ENCODE results near the gene KSR1. TPM values are rescaled to one million over a fixed set of nuclear protein-coding genes. Genes with fewer than 3 reads are reported as not detected.

Gene KSR1
- total and polyA plus RNA-seq, 10 of the 15 experiments (the other 5 are each of a cell fraction or from before 2014, with no cell fraction given) = 0.97 to 66.6 (median 22.9) TPM

DNA sequence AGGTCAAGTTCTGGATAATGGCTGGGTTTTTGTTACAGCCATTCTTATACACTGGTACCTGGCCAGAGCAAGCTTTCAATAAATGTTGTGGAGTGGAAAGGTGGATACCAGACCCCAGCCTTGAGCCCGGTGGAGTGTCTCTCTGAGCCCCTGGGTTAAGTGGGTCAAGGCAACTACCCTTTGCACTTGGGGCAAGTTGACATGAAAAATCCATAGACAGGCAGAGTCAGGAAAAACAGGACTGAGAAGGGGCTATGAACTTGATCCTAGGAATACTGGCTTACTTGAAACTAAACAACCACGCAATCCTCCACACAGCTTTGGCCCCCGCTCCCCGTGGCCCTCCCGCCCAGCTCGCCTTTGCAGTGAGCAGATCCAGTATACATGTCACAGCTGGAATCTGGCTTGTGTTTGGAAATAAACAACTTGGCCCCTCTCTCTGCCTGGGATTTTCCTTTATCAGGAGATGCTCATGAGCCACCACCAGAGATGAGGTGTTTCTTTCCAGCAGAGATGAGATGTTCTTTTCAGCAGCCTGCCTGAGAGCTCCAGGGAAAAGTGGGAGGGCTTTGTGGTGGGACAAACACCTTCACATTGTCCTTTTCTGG, 65.9 kb downstream of the KSR1 start:
- SMC1A ChIA-PET (ENCODE audit: uncharacterized antibody, unreplicated experiment) = interaction anchor here (0.7 to 6.3 kb wide), 6 partner anchors 9 to 280 kb away, joined by 3 to 77 read pairs (median 13); no protein-coding TSS in a partner anchor

More for the DNA sequence above, 65.9 kb downstream of the KSR1 start:
- Histone ChIP-seq H3K9ac (ENCODE audit: control insufficient read depth, insufficient read depth, low read length) (no peak overlapping the region), H3K79me2 (ENCODE audit: control insufficient read depth, insufficient read depth, low read length) (peaks cover 62% of the 10 kb centered on the region), H2AFZ (ENCODE audit: control insufficient read depth, low read depth, low read length) (no peak overlapping the region), H3K27me3 (replicated peaks in 1 of 2; ENCODE audit: control insufficient read depth in 2 of 2, insufficient read depth in 2 of 2, low read length in 1 of 2) (no peaks in the 10 kb centered on the region), H3K4me2 (ENCODE audit: control insufficient read depth, insufficient read depth) (no peak overlapping the region), H3K36me3 (ENCODE audit: control insufficient read depth in 2 of 2, insufficient read depth in 2 of 2, low read length in 1 of 2) (peaks cover 0 to 3% of the 10 kb centered on the region in 2 experiments; a peak in 1 of 4 replicates), H3K4me1 (ENCODE audit: control insufficient read depth, insufficient read depth, low read length) (peaks cover 44% of the 10 kb centered on the region), H3K4me3 (no peak overlapping the region), H4K20me1 (ENCODE audit: control insufficient read depth, insufficient read depth) (0 out of 2 replicates have a peak, but pooled peaks cover 2% of the 10 kb centered on the region), H3K27ac (ENCODE audit: control insufficient read depth, insufficient read depth) (no peak overlapping the region), H3K9me3 (replicated peaks; ENCODE audit: control insufficient read depth, insufficient read depth, low read length) (no peaks in the 10 kb centered on the region)
- CTCF ChIA-PET = interaction anchor here (1.1 to 2.5 kb wide), 3 partner anchors 11 to 77 kb away, joined by 3 to 6 read pairs (median 4); no protein-coding TSS in a partner anchor
- ATAC-seq = no peak
- intact Hi-C loops (cut with micrococcal nuclease; ENCODE audit: unreplicated experiment) (no loop called here), in situ Hi-C loops (cut with MboI) (no loop called here)
- FAIRE-seq = no peak
- no TSS peak for BruUV-seq (replicated peaks)
- RAD21 ChIA-PET (ENCODE audit: unreplicated experiment) = interaction anchor here (1.0 to 5.1 kb wide), 5 partner anchors 19 to 54 kb away, joined by 3 to 62 read pairs (median 3); no protein-coding TSS in a partner anchor
- POLR2A ChIA-PET = interaction anchor here (1.0 kb wide), 1 partner anchor 16 kb away, joined by 4 read pairs; no protein-coding TSS in a partner anchor
- WGBS (ENCODE audit: insufficient coverage, insufficient replicate concordance, low lambda C conversion rate, missing lambda C conversion rate) = 98% methylated on average over 6 of the region's 6 CpGs
- no peak for TF ChIP-seq PAX8 (IDR thresholded peaks at IDR 0.05)
- TF ChIP-seq IKZF2 (IDR thresholded peaks at IDR 0.05) = no peak
- TF ChIP-seq EZH2 (IDR thresholded peaks at IDR 0.05; ENCODE audit: borderline replicate concordance, control insufficient read depth, low read depth, low read length) = no peak
- no peak for TF ChIP-seq ZBED1 (IDR thresholded peaks at IDR 0.05; ENCODE audit: borderline replicate concordance)
- TF ChIP-seq, protein P1, sequence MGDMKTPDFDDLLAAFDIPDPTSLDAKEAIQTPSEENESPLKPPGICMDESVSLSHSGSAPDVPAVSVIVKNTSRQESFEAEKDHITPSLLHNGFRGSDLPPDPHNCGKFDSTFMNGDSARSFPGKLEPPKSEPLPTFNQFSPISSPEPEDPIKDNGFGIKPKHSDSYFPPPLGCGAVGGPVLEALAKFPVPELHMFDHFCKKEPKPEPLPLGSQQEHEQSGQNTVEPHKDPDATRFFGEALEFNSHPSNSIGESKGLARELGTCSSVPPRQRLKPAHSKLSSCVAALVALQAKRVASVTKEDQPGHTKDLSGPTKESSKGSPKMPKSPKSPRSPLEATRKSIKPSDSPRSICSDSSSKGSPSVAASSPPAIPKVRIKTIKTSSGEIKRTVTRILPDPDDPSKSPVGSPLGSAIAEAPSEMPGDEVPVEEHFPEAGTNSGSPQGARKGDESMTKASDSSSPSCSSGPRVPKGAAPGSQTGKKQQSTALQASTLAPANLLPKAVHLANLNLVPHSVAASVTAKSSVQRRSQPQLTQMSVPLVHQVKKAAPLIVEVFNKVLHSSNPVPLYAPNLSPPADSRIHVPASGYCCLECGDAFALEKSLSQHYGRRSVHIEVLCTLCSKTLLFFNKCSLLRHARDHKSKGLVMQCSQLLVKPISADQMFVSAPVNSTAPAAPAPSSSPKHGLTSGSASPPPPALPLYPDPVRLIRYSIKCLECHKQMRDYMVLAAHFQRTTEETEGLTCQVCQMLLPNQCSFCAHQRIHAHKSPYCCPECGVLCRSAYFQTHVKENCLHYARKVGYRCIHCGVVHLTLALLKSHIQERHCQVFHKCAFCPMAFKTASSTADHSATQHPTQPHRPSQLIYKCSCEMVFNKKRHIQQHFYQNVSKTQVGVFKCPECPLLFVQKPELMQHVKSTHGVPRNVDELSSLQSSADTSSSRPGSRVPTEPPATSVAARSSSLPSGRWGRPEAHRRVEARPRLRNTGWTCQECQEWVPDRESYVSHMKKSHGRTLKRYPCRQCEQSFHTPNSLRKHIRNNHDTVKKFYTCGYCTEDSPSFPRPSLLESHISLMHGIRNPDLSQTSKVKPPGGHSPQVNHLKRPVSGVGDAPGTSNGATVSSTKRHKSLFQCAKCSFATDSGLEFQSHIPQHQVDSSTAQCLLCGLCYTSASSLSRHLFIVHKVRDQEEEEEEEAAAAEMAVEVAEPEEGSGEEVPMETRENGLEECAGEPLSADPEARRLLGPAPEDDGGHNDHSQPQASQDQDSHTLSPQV (IDR thresholded peaks at IDR 0.05) = no peak
- no peak for TF ChIP-seq JUNB (IDR thresholded peaks at IDR 0.05)
- TF ChIP-seq BRCA1 (IDR thresholded peaks at IDR 0.05; ENCODE audit: low read depth, low read length) = no peak
- TF ChIP-seq, protein P2, sequence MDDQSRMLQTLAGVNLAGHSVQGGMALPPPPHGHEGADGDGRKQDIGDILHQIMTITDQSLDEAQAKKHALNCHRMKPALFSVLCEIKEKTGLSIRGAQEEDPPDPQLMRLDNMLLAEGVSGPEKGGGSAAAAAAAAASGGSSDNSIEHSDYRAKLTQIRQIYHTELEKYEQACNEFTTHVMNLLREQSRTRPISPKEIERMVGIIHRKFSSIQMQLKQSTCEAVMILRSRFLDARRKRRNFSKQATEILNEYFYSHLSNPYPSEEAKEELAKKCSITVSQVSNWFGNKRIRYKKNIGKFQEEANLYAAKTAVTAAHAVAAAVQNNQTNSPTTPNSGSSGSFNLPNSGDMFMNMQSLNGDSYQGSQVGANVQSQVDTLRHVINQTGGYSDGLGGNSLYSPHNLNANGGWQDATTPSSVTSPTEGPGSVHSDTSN (IDR thresholded peaks at IDR 0.05; ENCODE audit: insufficient replicate concordance, low read depth, low read length) = no peak
- TF ChIP-seq HDGF (IDR thresholded peaks at IDR 0.05) = no peak
- no peak for TF ChIP-seq CHD1 (IDR thresholded peaks at IDR 0.05; ENCODE audit: low read depth, low read length)
- TF ChIP-seq ETV6 (conservative IDR thresholded peaks at IDR 0.05 in 1 of 2, IDR thresholded peaks at IDR 0.05 in 1 of 2; ENCODE audit: borderline replicate concordance in 1 of 2, low read depth in 1 of 2) = no peak
- no peak for TF ChIP-seq CHD4 (IDR thresholded peaks at IDR 0.05)
- no peak for DNase-seq (ENCODE audit: low read depth, low spot score)

Measured in GM12878 (cell line).